22Rv1 (cell line): ENCODE measurements around the gene SVOPL.

ENCODE experiments used
- H3K27ac ChIP-seq: fragments of 450-650 bp; 2 replicates; pipeline ENCODE4 v1.5.1; 2017
- CTCF ChIP-seq: fragments of 450-650 bp; IDR thresholded peaks from 2 replicates; pipeline ENCODE4 v1.5.1; 2017; ENCODE audit warnings: mild to moderate bottlenecking
- ZFX ChIP-seq: fragments of 450-650 bp; IDR thresholded peaks from 2 replicates; pipeline ENCODE4 v1.6.1; 2017; ENCODE audit warnings: antibody characterized with exemption, borderline replicate concordance

SVOPL gene

GRCh38 chr7:138607216-138608126 is 93.7 kb downstream of the SVOPL start:
- no peak for TF ChIP-seq CTCF
- no peak overlapping the region for H3K27ac ChIP-seq

GRCh38 chr7:138606236-138606635 is 94.9 kb downstream of the SVOPL start:
- H3K27ac ChIP-seq = no peak overlapping the region
- TF ChIP-seq CTCF (no peak), ZFX (no peak)

GRCh38 chr7:138603549-138604318 is 97.4 kb downstream of the SVOPL start:
- TF ChIP-seq CTCF (no peak), ZFX (no peak)
- H3K27ac ChIP-seq = no peak overlapping the region

GRCh38 chr7:138602451-138602850 is 98.7 kb downstream of the SVOPL start:
- no peak for TF ChIP-seq CTCF
- no peak for TF ChIP-seq ZFX
- no peak overlapping the region for H3K27ac ChIP-seq

- TF ChIP-seq CTCF (no peak), ZFX (no peak)
- no peak overlapping the region for H3K27ac ChIP-seq
These were observed 105.7 kb downstream of the SVOPL start for GRCh38 chr7:138595454-138595853.

- no peak for TF ChIP-seq CTCF
- TF ChIP-seq ZFX = no peak
- H3K27ac ChIP-seq = no peak overlapping the region
These were observed 111.0 kb downstream of the SVOPL start for GRCh38 chr7:138590154-138590553.

GRCh38 chr7:138588986-138589385 is 112.2 kb downstream of the SVOPL start:
- TF ChIP-seq ZFX (no peak), CTCF (no peak)
- no peak overlapping the region for H3K27ac ChIP-seq
